ENCODE measurements around the gene LIN7C.
A peak's percentile ranks its signal among the peaks of the same experiment; 100 is the strongest.
"Not testable (repeated sequence)": the region's sequence is repeated elsewhere in the genome, so short reads cannot be mapped to it uniquely, and the experiment has no call there.

LIN7C gene

GRCh38 chr11:27506200-27507182 is at the start of gene LIN7C:
LIN7C (minus strand) TSS chr11:27506769; CDS start chr11:27506752, 17 bp downstream.
- ATAC-seq, result peak; percentile 92
- peak; percentile 93 for DNase-seq

DNA sequence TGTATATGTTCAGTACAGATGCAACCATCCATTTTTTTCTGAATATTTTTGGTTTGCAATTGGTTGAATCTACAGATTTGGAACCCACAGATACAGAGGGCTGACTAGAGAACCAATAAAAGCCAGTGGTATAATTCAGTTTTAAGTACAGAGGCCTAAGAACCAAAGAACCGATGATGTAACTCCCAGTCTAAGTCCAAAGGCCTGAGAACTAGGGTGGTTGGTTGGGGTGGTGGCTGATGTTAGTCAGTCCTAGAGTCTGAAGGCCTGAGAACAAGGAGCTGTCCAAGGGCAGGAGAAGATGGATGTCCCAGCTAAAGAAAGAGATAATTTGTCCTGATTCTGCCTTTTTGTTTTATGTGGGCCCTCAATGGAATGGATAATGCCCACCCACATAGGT is 48.7 kb upstream of the LIN7C start:
- ATAC-seq (no peak), DNase-seq (no peak)

DNA sequence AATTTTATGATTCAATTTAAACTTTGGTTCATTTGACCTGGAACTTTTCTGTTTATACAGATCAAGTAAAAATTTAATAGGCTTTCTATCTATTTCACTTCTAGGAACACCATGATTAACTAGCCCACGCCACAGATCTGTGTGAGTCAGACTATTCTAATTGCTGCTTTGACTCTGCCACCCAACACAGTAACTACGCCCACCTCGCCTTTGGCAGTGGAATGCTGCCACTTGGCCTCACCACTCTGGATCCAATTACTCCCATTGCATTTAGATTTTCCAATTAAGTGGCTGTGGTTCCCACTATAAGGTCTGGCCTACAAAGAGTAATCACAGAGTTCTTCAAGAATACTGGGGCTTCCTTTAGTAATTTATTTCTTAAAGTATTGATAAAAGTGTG is 46.6 kb upstream of the LIN7C start:
- ATAC-seq (no peak), DNase-seq (no peak)

DNA sequence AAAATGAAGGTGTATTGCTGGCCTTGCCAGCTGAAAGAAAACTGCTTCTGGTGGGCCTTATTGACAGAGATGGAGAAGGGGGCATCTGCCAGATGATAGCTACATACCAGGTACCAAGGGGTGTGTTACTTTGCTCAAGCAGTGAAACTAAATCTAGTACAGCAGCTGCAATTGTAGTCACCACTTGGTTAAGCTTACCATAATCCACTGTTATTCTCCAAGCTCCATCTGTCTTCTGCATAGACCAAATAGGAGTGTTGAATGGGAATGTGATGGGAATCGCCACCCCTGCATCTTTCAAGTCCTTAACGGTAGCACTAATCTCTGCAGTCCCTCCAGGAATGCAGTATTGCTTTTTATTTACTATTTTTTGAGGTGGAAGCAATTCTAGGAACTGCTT is 45.8 kb upstream of the LIN7C start:
- ATAC-seq (no peak), DNase-seq (no peak)

- DNase-seq, result no peak
- no peak for ATAC-seq
Observed at GRCh38 chr11:27551127-27551526, 44.6 kb upstream of the LIN7C start.

DNA sequence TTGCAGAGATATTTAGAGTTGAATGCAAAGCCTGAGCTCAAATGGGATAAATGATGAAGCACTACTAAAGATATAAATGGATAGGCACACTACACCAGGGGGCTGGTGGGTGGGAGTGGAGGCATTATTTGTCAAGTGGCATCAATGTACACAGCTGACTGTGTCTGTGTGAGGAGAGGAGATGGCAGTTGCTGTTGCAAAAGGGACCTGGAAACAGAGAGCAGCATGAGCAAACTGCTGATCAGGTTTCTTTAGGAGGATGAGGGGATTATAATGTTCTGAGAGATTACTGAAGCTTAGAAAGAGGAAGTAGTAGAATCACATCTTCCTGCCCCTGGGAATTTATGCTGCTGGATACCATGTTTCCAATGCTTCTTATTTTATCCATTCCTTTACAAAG is 39.4 kb upstream of the LIN7C start:
- DNase-seq, result no peak
- ATAC-seq, result no peak

- ATAC-seq, result no peak
- DNase-seq, result no peak
Observed at GRCh38 chr11:27545035-27545434, 38.5 kb upstream of the LIN7C start.

DNA sequence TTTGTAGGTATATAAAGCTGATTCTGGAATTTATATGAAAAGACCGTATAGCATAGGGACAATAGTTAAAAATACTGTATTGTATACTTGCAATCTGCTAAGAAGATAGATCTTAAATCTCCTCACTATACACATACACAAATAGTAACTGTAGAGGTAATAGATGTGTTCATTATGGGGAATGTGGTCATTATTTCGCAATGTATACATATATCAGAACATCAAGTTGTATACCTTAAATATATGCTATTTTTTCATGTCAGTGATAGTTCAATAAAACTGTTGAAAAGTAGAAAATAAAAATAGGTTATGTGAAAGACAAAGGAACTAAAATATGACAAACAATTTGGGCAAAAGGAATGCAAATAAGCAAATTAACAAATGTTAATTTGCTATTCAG is 35.2 kb upstream of the LIN7C start:
- DNase-seq, result no peak
- ATAC-seq, result no peak

DNA sequence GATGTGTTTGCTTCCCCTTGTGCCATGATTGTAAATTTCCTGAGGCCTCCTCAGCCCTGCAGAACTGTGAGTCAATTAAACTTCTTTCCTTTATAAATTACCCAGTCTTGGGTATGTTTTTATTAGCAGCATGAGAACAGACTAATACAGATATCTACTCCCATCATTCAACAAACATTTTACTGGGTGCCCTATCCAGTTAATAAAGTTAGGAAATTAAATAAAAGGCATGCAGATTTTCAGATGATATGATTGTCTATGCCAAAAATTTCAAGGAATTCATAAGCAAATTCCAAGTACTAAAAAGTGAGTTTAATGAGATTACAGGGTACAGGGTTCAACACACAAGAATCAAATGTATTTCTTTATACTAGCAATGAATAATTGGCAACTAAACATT is 33.5 kb upstream of the LIN7C start:
- no peak for ATAC-seq

GRCh38 chr11:27535103-27535502 is 28.5 kb upstream of the LIN7C start:
- ATAC-seq, result no peak
- DNase-seq, result no peak

More for the DNA sequence above, 33.5 kb upstream of the LIN7C start:
- no peak for DNase-seq

DNA sequence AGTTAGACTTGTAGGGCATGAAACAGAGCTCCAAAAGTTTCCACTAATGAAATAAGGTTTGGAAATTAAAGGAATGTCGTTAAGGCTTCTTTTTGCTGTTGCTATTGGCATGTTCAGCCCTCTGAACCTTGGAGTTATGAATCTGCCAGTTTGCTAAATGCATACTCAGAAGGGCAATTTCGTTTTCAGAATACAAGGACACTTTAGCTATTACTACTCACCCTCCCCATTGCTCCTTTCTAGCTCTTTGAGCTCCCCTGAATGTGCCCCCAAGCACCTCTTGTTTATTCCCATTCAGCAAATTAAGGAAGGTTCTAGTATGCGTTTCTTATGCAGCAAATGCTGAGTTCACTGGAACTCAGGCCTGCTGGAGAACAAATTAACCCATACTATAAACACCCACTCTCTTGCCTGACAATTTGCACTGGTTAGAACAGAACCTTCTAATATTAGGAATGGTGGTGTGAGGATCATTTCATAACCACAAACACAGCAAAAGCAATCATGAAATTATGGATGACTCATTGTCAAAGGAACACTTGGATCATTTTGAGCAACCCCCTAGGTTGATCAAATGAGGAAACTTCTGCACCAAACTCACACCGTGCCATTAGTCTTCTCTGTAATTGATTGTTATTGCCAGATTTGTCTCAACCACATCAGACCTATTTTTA is 26.2 kb upstream of the LIN7C start:
- DNase-seq (no peak), ATAC-seq (no peak)

GRCh38 chr11:27528712-27529111 is 22.1 kb upstream of the LIN7C start:
- no peak for DNase-seq
- ATAC-seq, result no peak

DNA sequence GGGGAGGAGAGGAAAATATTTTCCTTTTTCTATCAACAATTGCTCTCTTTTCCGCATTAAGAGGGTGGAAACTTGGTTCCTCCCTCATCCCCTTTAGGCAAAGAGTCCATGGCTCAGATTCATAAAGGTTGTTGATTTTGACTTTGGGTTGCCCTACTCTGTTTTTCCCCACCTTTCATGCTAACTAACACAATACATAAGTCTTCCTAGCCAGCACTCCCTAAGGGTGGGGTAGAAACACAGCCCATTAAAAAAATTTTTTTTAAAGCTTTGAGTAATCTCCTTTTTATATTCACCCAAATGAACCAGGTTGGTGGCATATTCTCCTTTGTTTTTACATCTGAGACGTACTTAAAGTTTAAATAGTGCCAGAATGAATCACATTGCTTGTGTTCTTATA is 20.0 kb upstream of the LIN7C start:
- no peak for DNase-seq
- ATAC-seq, result no peak

- DNase-seq, result no peak
- ATAC-seq, result no peak
Observed at GRCh38 chr11:27525824-27526516, 19.4 kb upstream of the LIN7C start.

DNA sequence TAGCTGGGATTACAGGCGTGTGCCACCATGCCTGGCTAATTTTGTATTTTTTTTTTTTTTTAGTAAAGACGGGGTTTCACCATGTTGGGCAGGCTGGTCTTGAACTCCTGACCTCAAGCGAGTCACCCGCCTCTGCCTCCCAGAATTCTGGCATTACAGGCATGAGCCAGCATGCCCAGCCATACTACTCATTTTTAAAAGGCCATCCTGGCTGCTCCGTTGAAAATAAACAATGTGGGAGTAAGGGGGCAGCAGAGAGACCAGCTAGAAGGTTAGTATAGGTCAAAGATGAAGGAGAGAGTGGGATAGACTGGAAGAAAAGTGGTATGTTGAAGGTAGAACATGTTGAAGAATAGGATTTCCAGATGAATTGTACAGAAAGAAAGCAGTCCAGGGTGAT is 17.6 kb upstream of the LIN7C start:
- DNase-seq (no peak), ATAC-seq (no peak)

DNA sequence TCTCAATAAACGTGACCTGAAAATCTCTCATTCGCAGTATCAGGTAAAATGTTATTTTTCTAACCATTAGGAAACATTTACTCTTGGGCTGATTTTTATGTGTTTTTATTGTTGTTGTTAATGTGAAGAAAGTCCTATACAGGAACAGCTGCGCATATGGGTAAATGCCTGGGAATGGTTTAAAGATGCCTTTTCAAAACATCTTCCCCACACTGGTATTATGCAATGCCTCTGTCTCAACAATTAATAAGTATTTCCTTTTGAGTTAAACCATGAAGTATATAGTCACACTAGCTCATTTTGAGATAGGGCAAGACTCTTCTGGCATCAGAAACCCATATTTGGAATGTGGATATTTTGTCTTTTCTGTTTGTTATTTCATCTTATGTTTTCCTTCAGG is 13.7 kb upstream of the LIN7C start:
- no peak for DNase-seq
- no peak for ATAC-seq

- no peak for DNase-seq
- no peak for ATAC-seq
Observed at GRCh38 chr11:27518518-27518917, 11.9 kb upstream of the LIN7C start.

DNA sequence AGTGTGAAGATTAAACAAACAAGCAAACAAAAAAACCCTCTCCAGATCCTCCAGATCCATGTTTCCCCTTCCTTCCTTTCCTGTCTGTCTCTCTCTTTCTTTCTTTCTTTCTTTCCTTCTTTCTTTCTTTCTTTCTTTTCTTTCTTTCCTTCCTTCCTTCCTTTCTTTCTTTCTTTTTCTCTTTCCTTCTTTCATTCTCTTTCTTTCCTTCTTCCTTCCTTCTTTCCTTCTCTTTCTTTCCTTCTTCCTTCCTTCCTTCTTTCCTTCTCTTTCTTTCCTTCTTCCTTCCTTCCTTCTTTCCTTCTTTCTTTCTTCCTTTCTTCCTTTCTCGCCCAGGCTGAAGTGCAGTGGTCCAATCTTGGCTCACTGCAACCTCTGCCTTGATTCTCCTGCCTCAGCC is 10.9 kb upstream of the LIN7C start:
- DNase-seq, ATAC-seq: not testable (repeated sequence)

- DNase-seq (no peak), ATAC-seq (no peak)
Observed at GRCh38 chr11:27514558-27514957, 8.0 kb upstream of the LIN7C start.

GRCh38 chr11:27514076-27514475 is 7.5 kb upstream of the LIN7C start:
- ATAC-seq (no peak), DNase-seq (no peak)

DNA sequence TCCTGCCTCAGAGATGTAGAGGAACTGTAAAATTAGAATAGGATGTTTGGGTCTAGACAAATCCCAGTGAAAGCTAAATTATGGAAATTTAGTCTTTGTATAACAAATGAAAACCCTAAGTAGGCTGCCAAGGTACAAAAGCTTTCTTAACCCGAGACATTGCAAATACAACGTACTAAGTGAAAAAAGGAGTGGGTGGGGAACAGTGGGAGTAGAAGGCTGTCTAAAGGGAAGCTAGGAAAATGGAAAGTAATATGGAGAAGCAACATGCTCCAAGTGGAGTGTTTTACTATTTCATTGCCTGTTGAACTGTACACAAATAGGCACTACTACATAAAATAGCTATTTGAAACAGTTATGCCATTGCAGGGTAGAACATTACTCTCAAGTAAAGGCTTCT is 6.8 kb upstream of the LIN7C start:
- ATAC-seq, result no peak
- DNase-seq, result no peak

DNA sequence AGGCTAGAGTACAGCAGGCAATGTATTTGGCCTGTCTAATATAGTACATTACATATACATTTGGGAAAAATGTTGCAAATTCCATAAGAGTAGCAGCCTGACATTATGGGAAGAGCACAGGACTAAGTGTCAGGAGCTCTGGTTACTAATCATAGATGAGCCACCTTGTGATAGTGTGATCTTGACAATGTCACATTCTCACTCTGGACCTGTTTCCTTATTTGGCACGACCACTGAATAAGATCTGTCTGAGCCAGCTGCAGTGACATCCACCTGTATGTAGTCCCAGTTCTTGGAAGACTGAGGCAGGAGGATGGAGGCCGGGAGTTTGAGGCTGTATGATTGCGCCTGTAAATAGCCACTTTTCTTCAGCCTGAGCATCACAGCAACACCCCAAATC is 5.7 kb upstream of the LIN7C start:
- ATAC-seq (no peak), DNase-seq (no peak)

- DNase-seq (no peak), ATAC-seq (no peak)
Observed at GRCh38 chr11:27509908-27510307, 3.3 kb upstream of the LIN7C start.

Data from stimulated activated naive CD8-positive, alpha-beta T cell treated with anti-CD3 and anti-CD28 coated beads, Interleukin-15, Interleukin-2, amounts not matched to agents 100 U/mL and 50 U/mL, for 24 hours (primary cell).